ENCODE results near the gene FGGY.
"Not testable (repeated sequence)": the region's sequence is repeated elsewhere in the genome, so short reads cannot be mapped to it uniquely, and the experiment has no call there.

The FGGY gene

GRCh38 chr1:59707178-59707791 lies 410.4 kb downstream of the FGGY start:
- peak; percentile 94 for DNase-seq (ENCODE audit: low read depth)
- no peak for TF ChIP-seq CTCF (conservative IDR thresholded peaks at IDR 0.05; ENCODE audit: low read depth, low read length)
- no peak overlapping the region for H3K4me3 ChIP-seq (ENCODE audit: low read length)

GRCh38 chr1:59709333-59709732 lies 412.4 kb downstream of the FGGY start:
- no peak for DNase-seq (ENCODE audit: low read depth)
- TF ChIP-seq CTCF (conservative IDR thresholded peaks at IDR 0.05; ENCODE audit: low read depth, low read length): no peak
- no peak overlapping the region for H3K4me3 ChIP-seq (ENCODE audit: low read length)

- not testable (repeated sequence) for DNase-seq (ENCODE audit: low read depth); H3K4me3 ChIP-seq (ENCODE audit: low read length)
Observed at GRCh38 chr1:59710920-59711319, 414.0 kb downstream of the FGGY start.

- DNase-seq (ENCODE audit: low read depth): no peak
- H3K4me3 ChIP-seq (ENCODE audit: low read length): no peak overlapping the region
- no peak for TF ChIP-seq CTCF (conservative IDR thresholded peaks at IDR 0.05; ENCODE audit: low read depth, low read length)
Observed at GRCh38 chr1:59714219-59714618, 417.3 kb downstream of the FGGY start.

GRCh38 chr1:59714966-59715365 lies 418.1 kb downstream of the FGGY start:
- no peak for DNase-seq (ENCODE audit: low read depth)
- TF ChIP-seq CTCF (conservative IDR thresholded peaks at IDR 0.05; ENCODE audit: low read depth, low read length): no peak

GRCh38 chr1:59716832-59717231 lies 419.9 kb downstream of the FGGY start:
- no peak overlapping the region for H3K4me3 ChIP-seq (ENCODE audit: low read length)
- TF ChIP-seq CTCF (conservative IDR thresholded peaks at IDR 0.05; ENCODE audit: low read depth, low read length): no peak
- DNase-seq (ENCODE audit: low read depth): no peak

More at GRCh38 chr1:59714966-59715365, 418.1 kb downstream of the FGGY start:
- no peak overlapping the region for H3K4me3 ChIP-seq (ENCODE audit: low read length)

GRCh38 chr1:59718064-59718988 lies 421.4 kb downstream of the FGGY start:
- DNase-seq (ENCODE audit: low read depth): no peak

More at GRCh38 chr1:59718064-59718988, 421.4 kb downstream of the FGGY start:
- no peak overlapping the region for H3K4me3 ChIP-seq (ENCODE audit: low read length)
- peak; percentile 41 for TF ChIP-seq CTCF (conservative IDR thresholded peaks at IDR 0.05; ENCODE audit: low read depth, low read length)

Measured in retinal pigment epithelial cell (primary cell).